Non-pigmented ciliary epithelial cell (primary cell): ENCODE data around the gene TPBG.
A peak's percentile ranks its signal among the peaks of the same experiment; 100 is the strongest.

Experiments
- DNase-seq: peaks from one replicate; pipeline ENCODE4 v3.0.0-alpha.2; 2010; ENCODE audit warnings: low read depth

TPBG gene

GRCh38 chr6:82363428-82364086, at the start of gene TPBG:
TPBG (plus strand) TSS chr6:82363817; CDS start chr6:82364962, 1,145 bp downstream.
- peak; percentile 28 for DNase-seq

DNA sequence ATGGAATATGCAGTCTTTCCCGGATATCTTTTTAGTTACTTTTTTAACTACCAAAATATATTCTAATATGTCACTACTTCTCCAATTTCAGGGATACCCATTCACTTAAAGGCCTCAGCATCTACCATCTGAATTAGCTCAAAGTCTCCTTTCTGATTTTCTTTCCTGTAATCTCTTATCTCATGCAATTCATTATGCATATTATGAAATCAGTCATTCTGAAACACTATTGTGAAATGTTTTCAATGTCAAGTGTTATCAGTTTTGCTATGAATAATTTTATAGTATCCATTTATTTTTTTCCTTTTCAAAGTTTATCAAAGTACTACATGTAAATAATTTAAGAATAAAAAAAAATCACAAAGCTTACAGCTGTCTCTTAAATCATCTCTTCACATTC, 41.2 kb upstream of the TPBG start:
- no peak for DNase-seq

- no peak for DNase-seq
Observed at GRCh38 chr6:82329766-82330165, 33.9 kb upstream of the TPBG start.

DNA sequence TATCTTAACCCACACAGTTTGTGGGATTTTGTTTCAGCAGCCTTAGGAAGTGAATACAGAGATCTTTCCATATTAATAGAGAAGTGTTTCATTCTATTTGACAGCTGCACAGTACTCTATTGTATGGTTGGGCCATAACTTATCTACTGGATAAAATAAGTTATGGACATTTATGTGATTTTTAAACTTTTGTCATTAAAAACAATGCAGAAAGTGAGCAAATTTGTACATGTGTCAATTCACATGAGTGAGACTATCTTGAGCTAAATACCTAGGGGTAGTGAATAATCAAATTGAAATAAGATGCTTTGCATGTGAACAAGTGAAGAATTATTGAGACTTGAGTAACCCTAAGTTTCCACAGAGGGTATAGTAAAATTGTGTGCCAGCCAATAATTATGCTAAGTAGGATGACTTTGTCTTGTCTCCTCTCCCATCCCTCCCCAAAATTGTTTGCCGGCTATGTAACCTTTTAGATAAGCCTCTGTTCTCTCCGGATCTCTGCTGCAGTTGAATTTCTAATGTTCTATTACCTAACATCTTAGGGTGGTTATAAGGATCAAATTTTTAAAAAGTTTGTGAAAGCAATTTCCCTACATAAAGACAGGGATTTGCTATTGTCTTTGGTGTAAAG, 33.3 kb upstream of the TPBG start:
- no peak for DNase-seq

DNA sequence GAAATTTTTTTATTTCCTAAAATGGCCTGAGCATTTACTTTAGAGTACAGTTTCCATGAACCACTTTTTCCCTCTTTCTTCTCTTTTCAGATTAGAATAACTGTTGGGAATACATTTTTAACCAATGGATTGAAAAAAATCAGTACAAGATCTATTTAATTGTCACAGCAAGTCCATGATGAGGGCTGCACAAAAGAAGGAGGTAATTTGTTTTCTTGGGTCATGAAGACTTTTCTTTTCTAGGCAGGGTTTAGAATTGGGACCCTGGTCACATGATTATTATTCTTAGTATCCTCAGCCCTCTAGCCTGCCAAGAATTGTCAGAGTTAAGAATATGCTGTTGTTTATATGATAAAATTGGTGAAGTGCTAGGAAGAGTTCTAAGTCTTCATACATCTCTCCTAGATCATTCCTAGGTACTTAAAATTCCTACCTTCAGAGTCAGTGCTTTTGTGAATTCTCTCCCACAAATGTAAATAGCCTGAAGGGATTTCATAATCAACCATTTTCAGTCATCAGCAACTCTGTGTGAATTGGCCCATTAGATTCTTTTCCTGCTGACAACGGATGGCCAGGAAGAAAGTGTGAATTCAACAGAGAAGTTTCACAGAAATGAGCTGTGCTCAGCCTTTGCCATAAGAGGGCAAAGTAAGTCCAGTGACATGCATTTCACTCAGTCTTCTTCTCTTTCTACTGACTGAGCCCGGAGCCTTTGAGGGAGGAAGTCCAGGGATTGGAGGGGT, 32.4 kb upstream of the TPBG start:
- DNase-seq = peak; percentile 19

- no peak for DNase-seq
Observed at GRCh38 chr6:82333781-82334180, 29.8 kb upstream of the TPBG start.

DNA sequence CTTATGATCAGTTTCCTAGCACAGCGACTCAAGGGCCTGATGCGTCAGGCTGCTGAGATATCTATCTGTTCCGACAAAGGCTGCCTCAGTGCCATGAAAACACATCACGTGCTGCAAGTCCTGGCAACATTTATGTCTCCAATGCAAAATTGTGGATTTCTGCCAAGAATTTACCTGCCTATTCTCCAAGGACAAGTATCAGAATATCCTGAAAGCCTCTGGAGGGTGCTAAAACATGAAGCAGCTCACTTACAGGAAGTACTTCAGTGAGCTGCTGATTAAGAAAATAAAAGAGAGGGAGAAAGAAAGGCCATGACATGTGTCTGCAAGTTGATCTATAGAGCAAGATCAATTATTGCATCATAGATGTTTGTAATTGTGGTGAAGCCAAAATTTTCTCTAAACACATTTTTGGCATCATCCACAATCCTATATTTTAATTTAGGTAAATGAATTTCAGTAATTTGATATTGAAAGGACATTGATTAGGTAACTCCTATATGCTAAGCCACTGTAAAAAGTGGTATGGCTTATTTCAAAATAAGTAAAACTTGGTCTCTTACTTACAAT, 25.8 kb upstream of the TPBG start:
- DNase-seq = no peak

DNA sequence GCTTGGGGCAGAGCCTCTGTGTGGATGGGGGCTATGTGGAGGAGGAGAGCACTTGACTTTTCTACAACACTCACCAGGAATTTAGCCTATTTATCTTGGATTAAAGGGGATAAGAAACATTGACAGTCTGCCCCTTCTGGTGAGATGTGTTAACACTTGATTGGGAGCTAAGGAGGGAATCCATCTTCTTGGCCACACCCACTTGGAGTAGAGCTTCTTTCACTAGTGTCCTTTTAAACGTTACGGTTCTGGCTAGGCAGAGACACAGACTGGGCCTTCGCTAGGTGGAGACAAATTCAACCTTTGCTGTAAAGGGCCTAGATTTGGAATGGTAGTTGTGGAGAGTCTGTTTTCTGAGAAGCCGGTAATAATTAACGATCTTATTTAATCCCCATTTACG, 15.5 kb upstream of the TPBG start:
- DNase-seq = no peak

DNA sequence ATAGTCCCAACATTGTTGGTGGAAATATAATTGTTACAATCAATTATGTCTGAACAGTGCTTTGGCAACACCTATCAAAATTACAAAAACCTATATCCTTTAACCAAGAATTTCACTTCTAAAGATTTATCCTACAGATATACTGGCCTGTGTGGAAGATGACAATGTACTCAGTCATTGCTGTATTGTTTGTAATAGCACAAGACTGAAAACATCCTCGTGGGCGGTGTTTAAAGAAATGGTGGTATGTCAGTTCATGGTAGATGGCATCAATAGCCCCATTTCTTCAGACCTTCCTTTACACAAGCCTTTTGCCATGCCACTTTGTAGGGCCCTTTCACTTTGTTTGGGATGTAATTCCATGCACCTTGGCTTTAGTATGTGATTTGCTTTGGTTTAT, 9.8 kb upstream of the TPBG start:
- no peak for DNase-seq

- DNase-seq = no peak
Observed at GRCh38 chr6:82360552-82360951, 3.1 kb upstream of the TPBG start.

GRCh38 chr6:82361631-82362030, 2.0 kb upstream of the TPBG start:
- no peak for DNase-seq

DNA sequence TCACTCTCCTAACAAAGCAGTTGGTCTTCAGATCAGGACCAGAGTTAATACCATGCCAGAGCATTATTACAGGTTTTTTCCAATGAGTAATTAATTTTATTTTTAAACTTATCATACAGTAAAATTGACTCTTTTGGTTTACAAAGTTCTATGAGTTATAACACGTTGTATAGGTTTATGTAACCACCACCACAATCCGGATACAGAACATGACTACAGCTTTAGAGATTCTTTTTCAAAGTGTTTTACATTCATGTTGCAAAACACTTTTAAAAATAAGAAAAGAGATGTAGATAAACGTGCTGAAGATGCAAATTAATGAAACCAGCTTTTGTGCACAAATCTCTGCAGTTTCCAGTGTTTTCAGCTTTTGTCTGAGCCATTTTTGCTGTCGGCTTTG, 1.5 kb upstream of the TPBG start:
- no peak for DNase-seq

GRCh38 chr6:82362878-82363427, 664 bp upstream of the TPBG start:
- DNase-seq = peak; percentile 64

- no peak for DNase-seq
Observed at GRCh38 chr6:82364087-82365015, 734 bp downstream of the TPBG start.

- no peak for DNase-seq
Observed at GRCh38 chr6:82365016-82365795, 1.6 kb downstream of the TPBG start.

- DNase-seq = no peak
Observed at GRCh38 chr6:82367704-82368103, 4.1 kb downstream of the TPBG start.

GRCh38 chr6:82370788-82371187, 7.2 kb downstream of the TPBG start:
- DNase-seq = no peak

DNA sequence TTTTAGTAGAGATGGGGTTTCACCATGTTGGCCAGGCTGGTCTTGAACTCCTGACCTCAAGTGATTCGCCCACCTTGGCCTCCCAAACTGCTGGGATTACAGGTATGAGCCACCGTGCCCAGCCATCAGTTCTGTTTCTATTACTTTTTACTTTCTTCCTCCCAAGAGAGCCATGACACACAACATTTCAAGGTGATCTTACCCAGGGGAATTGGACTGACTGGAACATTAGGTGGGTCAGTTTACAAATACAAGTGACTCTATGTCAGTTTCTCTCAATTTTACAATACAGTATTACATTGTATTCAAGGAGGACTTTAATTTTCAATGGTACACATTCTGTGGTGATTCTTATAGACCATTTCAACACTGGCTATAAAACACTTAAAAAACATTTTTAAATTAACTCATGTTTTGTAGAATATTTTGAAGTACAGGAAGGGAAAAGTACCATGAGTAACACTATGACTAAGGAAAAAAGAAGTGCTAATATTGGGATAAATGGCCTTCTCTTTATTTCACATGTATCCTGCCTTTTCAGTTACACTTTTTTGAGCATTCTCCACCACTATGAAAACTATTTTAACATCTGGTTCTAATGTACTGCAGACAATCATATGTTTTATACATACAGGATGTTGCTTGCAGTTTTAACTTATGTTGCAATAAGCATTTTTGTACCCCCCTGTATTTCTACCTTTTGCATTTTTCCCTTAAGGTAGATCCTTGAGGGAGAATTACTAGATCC, 8.4 kb downstream of the TPBG start:
- DNase-seq = no peak

DNA sequence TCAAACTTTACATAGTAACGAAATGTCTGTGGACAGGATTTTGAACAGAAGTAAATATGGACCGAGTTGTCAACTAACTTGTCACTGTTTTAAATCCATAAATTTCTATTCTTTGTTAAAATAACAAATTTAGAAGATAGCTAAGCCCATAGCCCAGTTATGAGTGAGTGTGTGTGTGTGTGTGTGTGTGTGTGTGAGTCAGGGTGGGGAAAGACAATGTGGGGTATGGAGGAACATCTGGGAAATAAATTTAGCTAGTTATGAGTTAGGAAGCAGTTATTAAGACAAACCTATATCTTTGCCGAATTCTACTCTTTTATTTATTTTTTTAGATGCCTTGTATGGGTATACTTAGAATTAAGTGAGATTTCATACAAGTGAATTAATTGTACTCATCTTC, 9.0 kb downstream of the TPBG start:
- DNase-seq = no peak

- DNase-seq = no peak
Observed at GRCh38 chr6:82374516-82374915, 10.9 kb downstream of the TPBG start.
